ENCODE data around the gene CNTNAP4.

Gene CNTNAP4

DNA sequence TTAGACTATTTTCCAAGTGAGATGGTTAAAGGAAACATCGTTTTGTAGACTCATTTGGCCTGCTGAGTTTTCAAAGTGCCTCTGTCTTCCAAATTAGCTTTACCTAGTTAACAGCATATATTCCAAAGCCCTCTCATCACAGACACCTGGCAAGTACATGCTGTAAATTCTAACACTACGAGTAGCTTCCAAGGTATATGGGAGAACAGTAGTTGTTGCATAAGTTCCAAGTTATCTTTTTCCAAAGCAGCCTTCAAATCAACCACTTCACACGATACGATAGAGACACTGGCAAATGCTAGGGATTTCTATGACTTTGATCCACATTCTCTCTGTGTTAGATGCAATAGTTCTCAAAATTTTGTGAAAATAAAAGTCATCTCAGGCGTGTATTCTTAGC is 299.3 kb downstream of the CNTNAP4 start:
- Histone ChIP-seq H3K27ac (ENCODE audit: low read length) (no peak overlapping the region), H3K4me3 (ENCODE audit: low read length in 2 of 2) (no peak overlapping the region), H3K27me3 (ENCODE audit: control insufficient read depth in 1 of 2, insufficient read depth in 2 of 2, low read length in 2 of 2) (no peaks in the 10 kb centered on the region), H3K9ac (ENCODE audit: low read length in 2 of 2) (no peak overlapping the region), H3K36me3 (ENCODE audit: control insufficient read depth in 2 of 2, insufficient read depth in 2 of 2, low read length in 2 of 2) (no peaks in the 10 kb centered on the region), H3K9me3 (ENCODE audit: control insufficient read depth in 2 of 2, low read length in 2 of 2) (no peaks in the 10 kb centered on the region), H3K4me1 (ENCODE audit: control insufficient read depth, insufficient read depth, low read length) (no peaks in the 10 kb centered on the region)

- no peak overlapping the region for H3K4me3 ChIP-seq (ENCODE audit: low read length in 2 of 2)
Measured at GRCh38 chr16:76577003-76577402, 299.8 kb downstream of the CNTNAP4 start.

GRCh38 chr16:76579277-76579922 is 302.2 kb downstream of the CNTNAP4 start:
- no peak overlapping the region for H3K9ac ChIP-seq (ENCODE audit: low read length in 2 of 2)

More at GRCh38 chr16:76577003-76577402, 299.8 kb downstream of the CNTNAP4 start:
- Histone ChIP-seq H3K9ac (ENCODE audit: low read length in 2 of 2) (no peak overlapping the region), H3K27me3 (ENCODE audit: control insufficient read depth in 1 of 2, insufficient read depth in 2 of 2, low read length in 2 of 2) (no peaks in the 10 kb centered on the region), H3K36me3 (ENCODE audit: control insufficient read depth in 2 of 2, insufficient read depth in 2 of 2, low read length in 2 of 2) (no peaks in the 10 kb centered on the region), H3K27ac (ENCODE audit: low read length) (no peak overlapping the region), H3K4me1 (ENCODE audit: control insufficient read depth, insufficient read depth, low read length) (no peaks in the 10 kb centered on the region), H3K9me3 (ENCODE audit: control insufficient read depth in 2 of 2, low read length in 2 of 2) (no peaks in the 10 kb centered on the region)

GRCh38 chr16:76583466-76583865 is 306.3 kb downstream of the CNTNAP4 start:
- no peaks in the 10 kb centered on the region for H3K9me3 ChIP-seq (ENCODE audit: control insufficient read depth in 2 of 2, low read length in 2 of 2)
- no peak overlapping the region for H3K4me3 ChIP-seq (ENCODE audit: low read length in 2 of 2)
- no peaks in the 10 kb centered on the region for H3K27me3 ChIP-seq (ENCODE audit: control insufficient read depth in 1 of 2, insufficient read depth in 2 of 2, low read length in 2 of 2)
- no peaks in the 10 kb centered on the region for H3K4me1 ChIP-seq (ENCODE audit: control insufficient read depth, insufficient read depth, low read length)
- no peak overlapping the region for H3K27ac ChIP-seq (ENCODE audit: low read length)
- H3K9ac ChIP-seq (ENCODE audit: low read length in 2 of 2): no peak overlapping the region
- H3K36me3 ChIP-seq (ENCODE audit: control insufficient read depth in 2 of 2, insufficient read depth in 2 of 2, low read length in 2 of 2): no peaks in the 10 kb centered on the region

More at GRCh38 chr16:76579277-76579922, 302.2 kb downstream of the CNTNAP4 start:
- Histone ChIP-seq H3K4me1 (ENCODE audit: control insufficient read depth, insufficient read depth, low read length) (no peaks in the 10 kb centered on the region), H3K27ac (ENCODE audit: low read length) (no peak overlapping the region), H3K9me3 (ENCODE audit: control insufficient read depth in 2 of 2, low read length in 2 of 2) (no peaks in the 10 kb centered on the region), H3K4me3 (ENCODE audit: low read length in 2 of 2) (no peak overlapping the region), H3K27me3 (ENCODE audit: control insufficient read depth in 1 of 2, insufficient read depth in 2 of 2, low read length in 2 of 2) (no peaks in the 10 kb centered on the region), H3K36me3 (ENCODE audit: control insufficient read depth in 2 of 2, insufficient read depth in 2 of 2, low read length in 2 of 2) (no peaks in the 10 kb centered on the region)

- Histone ChIP-seq H3K4me1 (ENCODE audit: control insufficient read depth, insufficient read depth, low read length) (no peaks in the 10 kb centered on the region), H3K36me3 (ENCODE audit: control insufficient read depth in 2 of 2, insufficient read depth in 2 of 2, low read length in 2 of 2) (no peaks in the 10 kb centered on the region), H3K27me3 (ENCODE audit: control insufficient read depth in 1 of 2, insufficient read depth in 2 of 2, low read length in 2 of 2) (no peaks in the 10 kb centered on the region), H3K9me3 (ENCODE audit: control insufficient read depth in 2 of 2, low read length in 2 of 2) (no peaks in the 10 kb centered on the region), H3K9ac (ENCODE audit: low read length in 2 of 2) (no peak overlapping the region), H3K27ac (ENCODE audit: low read length) (no peak overlapping the region), H3K4me3 (ENCODE audit: low read length in 2 of 2) (no peak overlapping the region)
Measured at GRCh38 chr16:76583945-76584344, 306.7 kb downstream of the CNTNAP4 start.

DNA sequence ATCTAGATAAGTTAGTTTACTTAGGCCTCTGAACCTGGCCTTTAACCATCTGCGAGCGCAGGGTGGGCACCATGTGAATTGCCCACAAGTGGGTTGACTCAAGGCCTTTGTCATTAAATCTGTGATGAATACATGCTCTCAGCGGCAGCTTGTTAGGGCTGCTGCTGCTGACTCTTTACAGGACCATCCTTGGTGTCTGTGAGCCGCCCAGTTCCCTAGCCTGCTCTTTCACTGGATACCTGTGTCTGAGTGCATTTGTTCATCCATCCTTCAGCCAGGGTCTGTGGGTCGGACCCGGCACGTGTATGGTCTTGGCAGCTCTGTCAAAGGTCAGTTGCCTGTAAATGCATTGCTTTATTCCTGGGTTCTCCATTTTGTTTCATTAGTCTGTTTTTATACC is 321.3 kb downstream of the CNTNAP4 start:
- Histone ChIP-seq H3K27ac (ENCODE audit: low read length) (no peak overlapping the region), H3K4me3 (ENCODE audit: low read length in 2 of 2) (no peak overlapping the region), H3K9me3 (ENCODE audit: control insufficient read depth in 2 of 2, low read length in 2 of 2) (no peaks in the 10 kb centered on the region), H3K9ac (ENCODE audit: low read length in 2 of 2) (no peak overlapping the region), H3K36me3 (ENCODE audit: control insufficient read depth in 2 of 2, insufficient read depth in 2 of 2, low read length in 2 of 2) (no peaks in the 10 kb centered on the region), H3K27me3 (ENCODE audit: control insufficient read depth in 1 of 2, insufficient read depth in 2 of 2, low read length in 2 of 2) (no peaks in the 10 kb centered on the region), H3K4me1 (ENCODE audit: control insufficient read depth, insufficient read depth, low read length) (no peaks in the 10 kb centered on the region)

DNA sequence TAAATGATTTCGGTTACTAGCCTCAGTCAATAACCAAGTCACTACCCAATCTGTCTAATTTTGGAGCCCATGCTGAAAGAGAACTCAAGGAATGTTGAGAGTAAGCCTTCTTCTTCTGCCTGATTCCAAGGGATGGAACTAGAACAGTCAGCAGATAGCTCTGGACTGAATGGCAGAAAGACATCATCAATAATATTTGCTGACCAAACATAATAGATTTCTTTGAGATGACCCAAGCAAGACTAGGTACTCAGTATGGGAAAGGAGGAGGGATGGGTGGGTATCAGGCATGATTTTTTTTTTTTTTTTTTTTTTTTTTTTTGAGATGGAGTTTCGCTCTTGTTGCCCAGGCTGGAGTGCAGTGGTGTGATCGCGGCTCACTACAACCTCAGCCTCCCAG is 330.1 kb downstream of the CNTNAP4 start:
- H3K9ac ChIP-seq (ENCODE audit: low read length in 2 of 2): no peak overlapping the region
- H3K36me3 ChIP-seq (ENCODE audit: control insufficient read depth in 2 of 2, insufficient read depth in 2 of 2, low read length in 2 of 2): no peaks in the 10 kb centered on the region
- H3K4me1 ChIP-seq (ENCODE audit: control insufficient read depth, insufficient read depth, low read length): no peaks in the 10 kb centered on the region
- no peak overlapping the region for H3K27ac ChIP-seq (ENCODE audit: low read length)
- no peaks in the 10 kb centered on the region for H3K27me3 ChIP-seq (ENCODE audit: control insufficient read depth in 1 of 2, insufficient read depth in 2 of 2, low read length in 2 of 2)
- H3K9me3 ChIP-seq (ENCODE audit: control insufficient read depth in 2 of 2, low read length in 2 of 2): no peaks in the 10 kb centered on the region
- H3K4me3 ChIP-seq (ENCODE audit: low read length in 2 of 2): no peak overlapping the region

Data from stomach smooth muscle (tissue), 2 donors.